Adipocyte (in vitro differentiated cells): ENCODE measurements around the gene CDYL2.

ENCODE experiments used
- DNase-seq: peaks from one replicate; pipeline ENCODE4 v3.0.0-alpha.2; 2015; ENCODE audit warnings: low read depth
- H3K27me3 ChIP-seq: replicated peaks from 2 replicates; pipeline ENCODE4 v1.7.0; 2013; ENCODE audit warnings: mild to moderate bottlenecking, low read length, moderate library complexity; ENCODE audit not compliant: control insufficient read depth, insufficient read depth
- H3K36me3 ChIP-seq: 2 replicates; pipeline ENCODE4 v1.7.0; 2013; ENCODE audit warnings: low read length, mild to moderate bottlenecking, moderate library complexity; ENCODE audit not compliant: control insufficient read depth, insufficient read depth, severe bottlenecking
- H3K4me1 ChIP-seq: 2 replicates; pipeline ENCODE4 v1.7.0; 2013; ENCODE audit warnings: mild to moderate bottlenecking, low read length, moderate library complexity; ENCODE audit not compliant: control insufficient read depth, insufficient read depth
- H3K4me3 ChIP-seq: 2 replicates; pipeline ENCODE4 v1.7.0; 2013; ENCODE audit warnings: mild to moderate bottlenecking, low read length, moderate library complexity
- H3K9ac ChIP-seq: 2 replicates; pipeline ENCODE4 v1.7.0; 2013; ENCODE audit warnings: mild to moderate bottlenecking, low read length, moderate library complexity
- H3K9me3 ChIP-seq: 2 replicates; pipeline ENCODE4 v1.7.0; 2013; ENCODE audit warnings: mild to moderate bottlenecking, low read length, moderate library complexity; ENCODE audit not compliant: control insufficient read depth

The CDYL2 gene

DNA sequence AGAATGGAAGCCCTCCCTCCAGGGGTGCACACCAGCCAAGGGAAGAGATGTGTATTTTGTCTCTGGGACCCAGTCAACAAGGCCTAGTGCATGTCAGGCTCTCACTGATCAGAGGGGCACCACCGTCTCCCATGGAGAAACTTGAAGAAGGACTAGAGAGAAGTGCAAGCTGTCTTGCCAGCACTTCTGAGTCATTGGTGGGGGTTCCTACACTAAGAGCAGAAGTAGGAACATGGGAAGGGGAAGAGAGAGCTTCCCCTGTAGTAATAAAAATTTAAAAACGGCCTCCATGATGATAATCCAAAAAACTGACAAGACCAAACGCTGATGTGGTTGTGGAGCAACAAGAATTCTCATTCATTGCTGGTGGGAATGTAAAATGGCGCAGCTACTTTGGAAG lies 217.3 kb downstream of the CDYL2 start:
- no peaks in the 10 kb centered on the region for H3K4me1 ChIP-seq
- no peaks in the 10 kb centered on the region for H3K27me3 ChIP-seq
- no peaks in the 10 kb centered on the region for H3K36me3 ChIP-seq
- H3K4me3 ChIP-seq: no peak overlapping the region
- H3K9ac ChIP-seq: no peak overlapping the region
- no peak for DNase-seq
- no peaks in the 10 kb centered on the region for H3K9me3 ChIP-seq

DNA sequence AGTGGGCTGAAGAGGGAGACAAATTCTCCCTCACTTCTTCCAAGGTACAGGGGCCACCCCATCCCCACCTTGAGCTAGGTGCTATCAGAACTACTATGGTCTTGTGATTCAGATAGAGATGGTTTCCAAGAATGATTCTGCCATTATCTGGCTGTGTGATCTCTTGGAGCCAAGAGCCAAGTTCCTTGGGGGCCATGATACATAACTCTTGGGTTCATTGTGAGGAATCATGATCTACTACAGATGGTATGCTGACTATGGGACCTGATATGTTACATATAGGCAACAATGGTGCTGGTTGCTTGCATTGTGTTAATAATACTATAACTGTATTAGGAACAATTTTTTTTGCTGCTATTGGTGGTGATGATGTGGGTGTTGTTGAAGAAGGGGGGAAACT lies 217.9 kb downstream of the CDYL2 start:
- H3K36me3 ChIP-seq: no peaks in the 10 kb centered on the region
- H3K4me1 ChIP-seq: no peaks in the 10 kb centered on the region
- no peak overlapping the region for H3K4me3 ChIP-seq
- H3K9me3 ChIP-seq: no peaks in the 10 kb centered on the region
- no peaks in the 10 kb centered on the region for H3K27me3 ChIP-seq
- H3K9ac ChIP-seq: no peak overlapping the region
- DNase-seq: no peak

- Histone ChIP-seq H3K9me3 (no peaks in the 10 kb centered on the region), H3K27me3 (no peaks in the 10 kb centered on the region), H3K4me1 (no peaks in the 10 kb centered on the region), H3K36me3 (no peaks in the 10 kb centered on the region), H3K4me3 (no peak overlapping the region), H3K9ac (no peak overlapping the region)
- DNase-seq: no peak
Observed at GRCh38 chr16:80585764-80586163, 218.6 kb downstream of the CDYL2 start.

- Histone ChIP-seq H3K4me1 (no peaks in the 10 kb centered on the region), H3K4me3 (no peak overlapping the region)
- DNase-seq: peak; percentile 19
Observed at GRCh38 chr16:80583466-80583865, 220.9 kb downstream of the CDYL2 start.

GRCh38 chr16:80580109-80580832 lies 224.1 kb downstream of the CDYL2 start:
- no peak for DNase-seq
- H3K4me1 ChIP-seq: no peaks in the 10 kb centered on the region
- H3K9me3 ChIP-seq: no peaks in the 10 kb centered on the region
- H3K4me3 ChIP-seq: no peak overlapping the region
- H3K9ac ChIP-seq: no peak overlapping the region
- no peaks in the 10 kb centered on the region for H3K27me3 ChIP-seq
- H3K36me3 ChIP-seq: no peaks in the 10 kb centered on the region

More at GRCh38 chr16:80583466-80583865, 220.9 kb downstream of the CDYL2 start:
- no peak overlapping the region for H3K9ac ChIP-seq
- no peaks in the 10 kb centered on the region for H3K36me3 ChIP-seq
- H3K27me3 ChIP-seq: no peaks in the 10 kb centered on the region
- no peaks in the 10 kb centered on the region for H3K9me3 ChIP-seq

GRCh38 chr16:80577485-80578280 lies 226.7 kb downstream of the CDYL2 start:
- Histone ChIP-seq H3K36me3 (no peaks in the 10 kb centered on the region), H3K9me3 (no peaks in the 10 kb centered on the region), H3K27me3 (peaks cover 9% of the 10 kb centered on the region), H3K4me1 (no peaks in the 10 kb centered on the region), H3K4me3 (no peak overlapping the region), H3K9ac (no peak overlapping the region)
- no peak for DNase-seq

DNA sequence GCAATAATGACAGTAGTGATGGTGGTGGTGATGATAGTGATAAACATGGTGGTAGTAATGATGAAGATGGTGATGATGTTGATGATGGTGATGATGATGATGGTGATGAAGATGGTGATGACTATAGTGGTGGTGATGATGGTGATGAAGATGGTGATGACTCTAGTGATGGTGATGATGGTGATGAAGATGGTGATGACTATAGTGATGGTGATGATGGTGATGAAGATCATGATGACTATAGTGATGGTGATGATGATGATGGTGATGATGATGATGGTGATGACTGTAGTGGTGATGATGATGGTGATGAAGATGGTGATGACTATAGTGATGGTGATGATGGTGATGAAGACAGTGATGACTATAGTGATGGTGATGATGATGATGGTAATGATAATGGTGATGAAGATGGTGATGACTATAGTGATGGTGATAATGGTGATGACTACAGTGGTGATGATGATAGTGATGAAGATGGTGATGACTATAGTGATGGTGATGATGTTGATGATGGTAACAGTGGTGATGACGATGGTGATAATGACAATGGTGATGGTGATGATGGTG lies 228.0 kb downstream of the CDYL2 start:
- Histone ChIP-seq H3K36me3 (no peaks in the 10 kb centered on the region), H3K9me3 (no peaks in the 10 kb centered on the region), H3K4me3 (no peak overlapping the region), H3K9ac (no peak overlapping the region), H3K27me3 (peaks cover 12% of the 10 kb centered on the region), H3K4me1 (no peaks in the 10 kb centered on the region)
- DNase-seq: no peak

GRCh38 chr16:80573700-80574120 lies 230.7 kb downstream of the CDYL2 start:
- Histone ChIP-seq H3K9ac (no peak overlapping the region), H3K4me1 (peaks cover 6% of the 10 kb centered on the region), H3K9me3 (no peaks in the 10 kb centered on the region), H3K4me3 (no peak overlapping the region), H3K27me3 (peaks cover 12% of the 10 kb centered on the region), H3K36me3 (no peaks in the 10 kb centered on the region)
- no peak for DNase-seq

- Histone ChIP-seq H3K4me3 (no peak overlapping the region), H3K36me3 (no peaks in the 10 kb centered on the region), H3K27me3 (peaks cover 12% of the 10 kb centered on the region), H3K9ac (no peak overlapping the region), H3K9me3 (no peaks in the 10 kb centered on the region), H3K4me1 (peaks cover 6% of the 10 kb centered on the region)
- no peak for DNase-seq
Observed at GRCh38 chr16:80570106-80570478, 234.3 kb downstream of the CDYL2 start.

- H3K9ac ChIP-seq: no peak overlapping the region
- no peaks in the 10 kb centered on the region for H3K9me3 ChIP-seq
Observed at GRCh38 chr16:80569440-80570105, 234.8 kb downstream of the CDYL2 start.

GRCh38 chr16:80564394-80564793 lies 240.0 kb downstream of the CDYL2 start:
- H3K27me3 ChIP-seq: peaks cover 16% of the 10 kb centered on the region
- no peak overlapping the region for H3K4me3 ChIP-seq
- no peaks in the 10 kb centered on the region for H3K9me3 ChIP-seq
- no peaks in the 10 kb centered on the region for H3K36me3 ChIP-seq
- no peak overlapping the region for H3K9ac ChIP-seq
- DNase-seq: no peak
- no peaks in the 10 kb centered on the region for H3K4me1 ChIP-seq

More at GRCh38 chr16:80569440-80570105, 234.8 kb downstream of the CDYL2 start:
- Histone ChIP-seq H3K4me3 (no peak overlapping the region), H3K4me1 (peaks cover 6% of the 10 kb centered on the region), H3K27me3 (peaks cover 16% of the 10 kb centered on the region), H3K36me3 (no peaks in the 10 kb centered on the region)
- no peak for DNase-seq
